ENCODE measurements around the gene FCHO1.

DNA sequence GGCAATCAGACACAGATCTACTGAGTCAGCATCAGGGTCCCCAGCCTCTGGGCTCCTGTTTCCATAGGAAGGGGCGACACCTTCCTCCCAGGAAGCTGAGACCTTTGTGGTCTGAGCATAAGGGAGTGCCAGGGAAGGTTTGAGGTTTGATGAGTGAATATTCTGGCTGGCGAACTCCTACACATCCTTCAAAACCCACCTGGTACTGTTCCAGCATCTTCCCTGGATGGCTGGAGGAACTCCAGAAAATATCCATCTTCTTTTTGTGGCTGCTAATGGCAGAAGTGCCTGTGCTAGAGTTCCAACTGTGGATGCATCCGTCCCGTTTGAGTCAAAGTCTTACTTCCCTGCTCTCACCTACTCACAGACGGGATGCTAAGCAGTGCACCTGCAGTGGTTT lies 60.8 kb downstream of the FCHO1 start:
- TF ChIP-seq, protein P1, sequence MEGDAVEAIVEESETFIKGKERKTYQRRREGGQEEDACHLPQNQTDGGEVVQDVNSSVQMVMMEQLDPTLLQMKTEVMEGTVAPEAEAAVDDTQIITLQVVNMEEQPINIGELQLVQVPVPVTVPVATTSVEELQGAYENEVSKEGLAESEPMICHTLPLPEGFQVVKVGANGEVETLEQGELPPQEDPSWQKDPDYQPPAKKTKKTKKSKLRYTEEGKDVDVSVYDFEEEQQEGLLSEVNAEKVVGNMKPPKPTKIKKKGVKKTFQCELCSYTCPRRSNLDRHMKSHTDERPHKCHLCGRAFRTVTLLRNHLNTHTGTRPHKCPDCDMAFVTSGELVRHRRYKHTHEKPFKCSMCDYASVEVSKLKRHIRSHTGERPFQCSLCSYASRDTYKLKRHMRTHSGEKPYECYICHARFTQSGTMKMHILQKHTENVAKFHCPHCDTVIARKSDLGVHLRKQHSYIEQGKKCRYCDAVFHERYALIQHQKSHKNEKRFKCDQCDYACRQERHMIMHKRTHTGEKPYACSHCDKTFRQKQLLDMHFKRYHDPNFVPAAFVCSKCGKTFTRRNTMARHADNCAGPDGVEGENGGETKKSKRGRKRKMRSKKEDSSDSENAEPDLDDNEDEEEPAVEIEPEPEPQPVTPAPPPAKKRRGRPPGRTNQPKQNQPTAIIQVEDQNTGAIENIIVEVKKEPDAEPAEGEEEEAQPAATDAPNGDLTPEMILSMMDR (IDR thresholded peaks at IDR 0.05): no peak
- no peak for TF ChIP-seq POLR2A (IDR thresholded peaks at IDR 0.05)

All from esophagus squamous epithelium (tissue), 4 donors.